Astrocyte (in vitro differentiated cells and primary cell): Measurements from ENCODE around the gene ZDHHC8. TPM values are rescaled to one million over a fixed set of nuclear protein-coding genes. Genes with fewer than 3 reads are reported as not detected.

Source experiments
- DNase-seq: peaks from one replicate; pipeline ENCODE4 v3.0.0-alpha.2; 2010; ENCODE audit warnings: low read depth
- FAIRE-seq: peaks from 2 replicates; lab custom pipeline; 2011; peaks lifted over from hg19 to GRCh38; lab: Jason Lieb, UNC
- H2AFZ ChIP-seq: 2 replicates; pipeline ENCODE4 v1.6.0; 2012; ENCODE audit warnings: low read depth, low read length, inconsistent platforms
- H3K27ac ChIP-seq: 2 replicates; pipeline ENCODE4 v1.5.1; 2011; ENCODE audit warnings: low read depth, low read length, inconsistent platforms
- H3K27me3 ChIP-seq: 2 replicates; pipeline ENCODE4 v1.6.0; 2011; ENCODE audit warnings: low read length, inconsistent platforms; ENCODE audit not compliant: insufficient read depth
- H3K36me3 ChIP-seq: 2 replicates; pipeline ENCODE4 v1.5.1; 2011; ENCODE audit warnings: low read length, inconsistent platforms; ENCODE audit not compliant: insufficient read depth
- H3K4me1 ChIP-seq: 2 replicates; pipeline ENCODE4 v1.5.1; 2011; ENCODE audit warnings: low read length, inconsistent platforms; ENCODE audit not compliant: insufficient read depth
- H3K4me2 ChIP-seq: 2 replicates; pipeline ENCODE4 v1.6.0; 2012; ENCODE audit warnings: low read length, inconsistent platforms
- H3K4me3 ChIP-seq: 2 replicates; pipeline ENCODE4 v1.5.1; 2011; ENCODE audit warnings: low read depth, mild to moderate bottlenecking, low read length, inconsistent platforms; ENCODE audit not compliant: insufficient read depth
- H3K79me2 ChIP-seq: 2 replicates; pipeline ENCODE4 v1.6.0; 2012; ENCODE audit warnings: mild to moderate bottlenecking, low read length, inconsistent platforms; ENCODE audit not compliant: insufficient read depth
- H3K9ac ChIP-seq: 2 replicates; pipeline ENCODE4 v1.6.0; 2012; ENCODE audit warnings: mild to moderate bottlenecking, low read length, inconsistent platforms
- H3K9me3 ChIP-seq: 2 replicates; pipeline ENCODE4 v1.5.1; 2012; ENCODE audit warnings: low read depth, mild to moderate bottlenecking, low read length, inconsistent platforms; ENCODE audit not compliant: insufficient read depth
- H4K20me1 ChIP-seq: 2 replicates; pipeline ENCODE4 v1.6.0; 2012; ENCODE audit warnings: low read length, inconsistent platforms; ENCODE audit not compliant: insufficient read depth
- H3K27ac Mint-ChIP-seq: one replicate; pipeline ENCODE4 v1.8.0; 2021; ENCODE audit warnings: mild to moderate bottlenecking, mixed read lengths; ENCODE audit not compliant: unreplicated experiment
- H3K27me3 Mint-ChIP-seq: one replicate; pipeline ENCODE4 v1.8.0; 2021; ENCODE audit warnings: low read depth, mixed read lengths; ENCODE audit not compliant: unreplicated experiment
- H3K36me3 Mint-ChIP-seq: one replicate; pipeline ENCODE4 v1.8.0; 2021; ENCODE audit warnings: low read depth, mixed read lengths; ENCODE audit not compliant: unreplicated experiment
- H3K4me1 Mint-ChIP-seq: one replicate; pipeline ENCODE4 v1.8.0; 2021; ENCODE audit warnings: low read depth, mixed read lengths; ENCODE audit not compliant: unreplicated experiment
- H3K4me3 Mint-ChIP-seq: one replicate; pipeline ENCODE4 v1.8.0; 2021; ENCODE audit warnings: mild to moderate bottlenecking, moderate library complexity, mixed read lengths; ENCODE audit not compliant: unreplicated experiment
- H3K9me3 Mint-ChIP-seq: one replicate; pipeline ENCODE4 v1.8.0; 2021; ENCODE audit warnings: mild to moderate bottlenecking, mixed read lengths; ENCODE audit not compliant: unreplicated experiment
- EZH2 ChIP-seq: IDR thresholded peaks from 2 replicates; pipeline ENCODE4 v1.6.1; 2012; ENCODE audit warnings: mild to moderate bottlenecking, low read length, inconsistent platforms; ENCODE audit not compliant: insufficient read depth
- total RNA-seq: library from RNA; stranded (reverse); gene quantifications from 2 replicates; pipeline ENCODE4 v1.2.1, GENCODE V29; 2021
- TF ChIP-seq, protein P1 (sequence below): IDR thresholded peaks from 2 replicates; pipeline ENCODE4 v1.5.1; 2011; ENCODE audit warnings: low read depth, mild to moderate bottlenecking, inconsistent platforms, low read length, moderate library complexity; ENCODE audit not compliant: insufficient read depth

Gene ZDHHC8
- total RNA-seq, 1 donor from 2014 or later = 88.3 TPM

DNA sequence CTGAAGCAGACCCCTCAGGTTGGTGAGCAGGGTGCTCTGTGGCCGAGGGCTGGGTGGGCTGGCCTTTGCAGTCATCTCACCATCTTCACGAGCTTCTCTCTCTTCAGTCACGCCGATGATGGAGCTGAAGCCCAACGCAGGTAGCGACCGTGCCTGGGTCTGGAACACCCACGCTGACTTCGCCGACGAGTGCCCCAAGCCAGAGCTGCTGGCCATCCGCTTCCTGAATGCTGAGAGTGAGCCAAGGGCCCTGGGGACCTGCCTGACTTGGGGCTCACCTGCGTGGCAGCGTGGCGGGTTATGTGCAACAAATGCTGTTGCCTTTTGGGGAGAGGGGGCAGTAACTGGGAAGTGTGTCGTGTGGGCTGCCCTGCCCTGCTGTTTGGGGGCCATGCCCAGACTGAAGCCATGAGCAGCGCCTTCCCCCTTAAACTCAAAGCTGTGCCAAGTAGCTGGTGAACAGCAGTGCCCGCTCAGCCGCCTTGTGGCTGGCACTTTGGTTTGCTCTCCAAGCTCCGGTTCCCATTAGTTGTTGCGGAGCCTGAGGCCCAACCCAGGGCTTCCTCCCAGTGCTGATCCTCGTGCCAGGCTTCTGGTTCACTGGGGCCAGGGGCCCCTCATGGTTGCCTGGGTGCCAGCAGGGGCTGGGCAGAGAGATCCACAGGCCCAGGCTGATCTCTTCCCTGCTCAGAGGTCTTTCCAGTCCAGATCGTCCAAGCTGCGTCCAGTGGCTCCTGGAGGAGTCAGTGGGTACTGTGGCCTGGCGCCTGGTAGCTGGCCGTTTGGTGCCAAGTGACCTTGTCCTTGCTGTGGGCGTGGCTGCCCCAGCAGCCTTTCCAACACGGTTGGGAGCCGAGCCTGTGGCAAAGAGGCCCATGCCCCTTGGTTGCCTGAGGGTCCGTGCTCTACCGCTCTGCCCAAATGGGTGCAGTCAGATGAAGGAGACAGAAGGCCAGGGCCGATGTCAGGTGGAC, 6.1 kb upstream of the ZDHHC8 start:
- Mint-ChIP-seq H3K9me3 (no peaks in the 10 kb centered on the region), H3K36me3 (peaks cover 8% of the 10 kb centered on the region), H3K27ac (no peak overlapping the region), H3K4me3 (no peak overlapping the region), H3K4me1 (no peaks in the 10 kb centered on the region), H3K27me3 (no peaks in the 10 kb centered on the region)
- Histone ChIP-seq H3K9ac (no peak overlapping the region), H3K27ac (no peak overlapping the region), H3K36me3 (peaks cover 10% of the 10 kb centered on the region), H3K27me3 (no peaks in the 10 kb centered on the region), H2AFZ (no peak overlapping the region), H3K9me3 (no peaks in the 10 kb centered on the region), H3K4me2 (no peak overlapping the region), H3K4me1 (no peaks in the 10 kb centered on the region), H3K79me2 (peaks cover 39% of the 10 kb centered on the region), H3K4me3 (no peak overlapping the region), H4K20me1 (peaks cover 43% of the 10 kb centered on the region)
- FAIRE-seq = no peak
- no peak for TF ChIP-seq EZH2
- TF ChIP-seq, protein P1, sequence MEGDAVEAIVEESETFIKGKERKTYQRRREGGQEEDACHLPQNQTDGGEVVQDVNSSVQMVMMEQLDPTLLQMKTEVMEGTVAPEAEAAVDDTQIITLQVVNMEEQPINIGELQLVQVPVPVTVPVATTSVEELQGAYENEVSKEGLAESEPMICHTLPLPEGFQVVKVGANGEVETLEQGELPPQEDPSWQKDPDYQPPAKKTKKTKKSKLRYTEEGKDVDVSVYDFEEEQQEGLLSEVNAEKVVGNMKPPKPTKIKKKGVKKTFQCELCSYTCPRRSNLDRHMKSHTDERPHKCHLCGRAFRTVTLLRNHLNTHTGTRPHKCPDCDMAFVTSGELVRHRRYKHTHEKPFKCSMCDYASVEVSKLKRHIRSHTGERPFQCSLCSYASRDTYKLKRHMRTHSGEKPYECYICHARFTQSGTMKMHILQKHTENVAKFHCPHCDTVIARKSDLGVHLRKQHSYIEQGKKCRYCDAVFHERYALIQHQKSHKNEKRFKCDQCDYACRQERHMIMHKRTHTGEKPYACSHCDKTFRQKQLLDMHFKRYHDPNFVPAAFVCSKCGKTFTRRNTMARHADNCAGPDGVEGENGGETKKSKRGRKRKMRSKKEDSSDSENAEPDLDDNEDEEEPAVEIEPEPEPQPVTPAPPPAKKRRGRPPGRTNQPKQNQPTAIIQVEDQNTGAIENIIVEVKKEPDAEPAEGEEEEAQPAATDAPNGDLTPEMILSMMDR = no peak
- DNase-seq = no peak

DNA sequence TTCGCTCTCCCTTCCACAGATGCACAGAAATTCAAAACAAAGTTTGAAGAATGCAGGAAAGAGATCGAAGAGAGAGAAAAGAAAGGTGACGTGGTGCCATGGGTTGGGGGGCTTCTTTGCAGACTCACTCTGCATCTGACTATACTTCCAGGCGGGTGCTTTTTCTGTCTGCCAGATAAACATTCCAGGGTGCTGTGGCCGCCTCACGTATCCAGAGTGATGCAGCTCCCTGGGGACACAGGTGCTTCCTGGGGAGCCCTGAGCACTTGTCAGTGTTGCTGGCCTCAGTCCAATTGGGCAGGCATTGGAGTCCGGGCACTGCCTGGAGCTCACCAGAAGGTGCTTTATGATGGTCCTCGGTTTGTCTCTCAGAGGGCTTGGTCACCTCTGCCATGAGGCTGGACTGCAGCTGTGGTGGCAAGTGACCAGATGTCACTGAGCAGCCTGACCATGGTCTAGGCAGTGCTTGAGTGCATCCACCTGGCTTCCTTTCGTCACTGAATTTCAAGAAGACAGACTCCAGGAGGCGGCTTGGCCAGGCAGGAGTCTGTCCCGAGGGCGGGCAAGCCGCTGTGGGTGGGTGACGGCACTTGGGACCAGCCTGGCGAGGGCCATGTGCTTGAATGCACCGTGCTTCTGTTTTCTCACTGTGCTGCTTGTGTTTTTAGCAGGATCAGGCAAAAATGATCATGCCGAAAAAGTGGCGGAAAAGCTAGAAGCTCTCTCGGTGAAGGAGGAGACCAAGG, 5.1 kb upstream of the ZDHHC8 start:
- Histone ChIP-seq H3K27ac (no peak overlapping the region), H3K9ac (no peak overlapping the region), H3K79me2 (peaks cover 29% of the 10 kb centered on the region), H3K9me3 (no peaks in the 10 kb centered on the region), H3K27me3 (no peaks in the 10 kb centered on the region), H4K20me1 (peaks cover 39% of the 10 kb centered on the region), H2AFZ (no peak overlapping the region), H3K4me2 (no peak overlapping the region), H3K36me3 (peaks cover 10% of the 10 kb centered on the region), H3K4me1 (no peaks in the 10 kb centered on the region), H3K4me3 (no peak overlapping the region)
- Mint-ChIP-seq H3K27me3 (no peaks in the 10 kb centered on the region), H3K4me1 (no peaks in the 10 kb centered on the region), H3K27ac (no peak overlapping the region), H3K9me3 (no peaks in the 10 kb centered on the region), H3K4me3 (no peak overlapping the region), H3K36me3 (peaks cover 8% of the 10 kb centered on the region)
- TF ChIP-seq EZH2 = no peak
- TF ChIP-seq, protein P1 = no peak
- no peak for FAIRE-seq
- DNase-seq = no peak
